Natural killer cell (primary cell): Measurements from ENCODE around the gene NSMCE3. TPM values are rescaled to one million over a fixed set of nuclear protein-coding genes. Genes with fewer than 3 reads are reported as not detected.
"Not testable (repeated sequence)": the region's sequence is repeated elsewhere in the genome, so short reads cannot be mapped to it uniquely, and the experiment has no call there.

ENCODE experiments used
- ATAC-seq, 3 donors: fragments of 150-1000 bp in 2 of 3; fragments of 200-7000 bp in 1 of 3; cut with Tn5 transposase; 1 replicate in 1 of 3; 2 replicates in 2 of 3; pipeline ENCODE4 v1.10.0; 2021; ENCODE audit warnings: mild to moderate bottlenecking in 2 of 3, moderate library complexity in 2 of 3
- DNase-seq, 2 donors: peaks; one replicate each; pipeline versions ENCODE4 v3.0.0 to v3.0.0-alpha.2; 2013 to 2021; ENCODE audit warnings: mixed read lengths in 1 of 2
- H3K27ac ChIP-seq: one replicate; pipeline ENCODE4 v1.5.1; 2013; ENCODE audit warnings: mild to moderate bottlenecking, low read length
- H3K27me3 ChIP-seq: one replicate; pipeline ENCODE4 v1.6.1; 2013; ENCODE audit warnings: low read length; ENCODE audit not compliant: control insufficient read depth, insufficient read depth
- H3K36me3 ChIP-seq: one replicate; pipeline ENCODE4 v1.6.1; 2013; ENCODE audit warnings: low read length; ENCODE audit not compliant: control insufficient read depth, insufficient read depth
- H3K4me1 ChIP-seq: one replicate; pipeline ENCODE4 v1.6.1; 2013; ENCODE audit warnings: low read length; ENCODE audit not compliant: control insufficient read depth, insufficient read depth
- H3K4me3 ChIP-seq: one replicate; pipeline ENCODE4 v1.5.1; 2013; ENCODE audit warnings: low read length
- H3K9me3 ChIP-seq: one replicate; pipeline ENCODE4 v1.6.1; 2013; ENCODE audit warnings: low read length; ENCODE audit not compliant: control insufficient read depth, insufficient read depth
- H3K27ac Mint-ChIP-seq, 2 donors: one replicate each; pipeline ENCODE4 v1.8.0; 2022; ENCODE audit warnings: mild to moderate bottlenecking in 2 of 2, mixed read lengths in 2 of 2, moderate library complexity in 1 of 2
- H3K27me3 Mint-ChIP-seq, 2 donors: one replicate each; pipeline ENCODE4 v1.8.0; 2022; ENCODE audit warnings: low read depth in 2 of 2, mixed read lengths in 2 of 2
- H3K36me3 Mint-ChIP-seq: one replicate; pipeline ENCODE4 v1.8.0; 2022; ENCODE audit warnings: mixed read lengths
- H3K4me1 Mint-ChIP-seq, 2 donors: one replicate each; pipeline ENCODE4 v1.8.0; 2022; ENCODE audit warnings: mixed read lengths in 2 of 2
- H3K4me3 Mint-ChIP-seq: one replicate; pipeline ENCODE4 v1.8.0; 2022; ENCODE audit warnings: mild to moderate bottlenecking, moderate library complexity, mixed read lengths
- H3K9me3 Mint-ChIP-seq, 2 donors: one replicate each; pipeline ENCODE4 v1.8.0; 2022; ENCODE audit warnings: mixed read lengths in 2 of 2
- CTCF ChIP-seq: fragments of 200-600 bp; IDR thresholded peaks from one replicate; pipeline ENCODE4 v1.8.0; 2022; ENCODE audit warnings: antibody characterized with exemption
- WGBS: methylation state at CpG from one replicate; pipeline ENCODE4 v1.1.7; 2013; ENCODE audit warnings: missing lambda C conversion rate; ENCODE audit not compliant: insufficient coverage; 5-methylcytosine and 5-hydroxymethylcytosine counted together
- intact Hi-C: fragments of 100-400 bp; cut with micrococcal nuclease; formaldehyde crosslinking; loops from one replicate; pipeline ENCODE4 v1.14.2; 2022
- total RNA-seq, 4 donors: library from RNA; stranded (reverse); fragments of 120-200 nt in 1 of 4; gene quantifications; one replicate each; pipeline versions ENCODE4 v1.2.3 to v1.2.4, GENCODE V29; 2013 to 2022

NSMCE3 gene
- total RNA-seq, 3 donors from 2014 or later (not counting 1 experiment from before 2014, with no cell fraction given), result 20.6 to 28.0 (median 22.0) TPM

DNA sequence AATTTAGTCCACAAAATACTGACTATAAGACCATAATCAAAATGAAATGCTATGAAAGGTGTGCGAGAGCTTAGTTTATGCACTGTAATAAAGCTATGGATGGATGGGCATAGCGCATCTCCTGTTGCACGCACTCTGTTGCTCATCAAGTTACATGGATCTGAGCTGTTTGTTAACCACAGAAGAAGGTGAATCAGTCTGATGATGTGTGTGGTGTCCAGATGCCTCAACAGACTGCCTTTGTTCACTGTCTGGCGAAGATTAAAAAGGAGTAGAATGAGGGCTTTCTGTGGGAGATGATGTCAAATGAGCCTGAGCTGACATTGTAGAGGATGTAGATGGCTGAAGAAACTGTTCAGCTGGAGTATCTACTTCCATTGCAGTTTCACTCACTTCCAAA is 36.1 kb downstream of the NSMCE3 start:
- no peaks in the 10 kb centered on the region for H3K4me1 Mint-ChIP-seq
- H3K27ac Mint-ChIP-seq, result no peak overlapping the region
- 95% methylated on average over 4 of the region's 4 CpGs for WGBS
- H3K27ac ChIP-seq, result no peak overlapping the region
- H3K9me3 Mint-ChIP-seq, result peaks cover 3% of the 10 kb centered on the region in 2 donors
- H3K4me3 ChIP-seq, result no peak overlapping the region
- no peaks in the 10 kb centered on the region for H3K9me3 ChIP-seq
- no peaks in the 10 kb centered on the region for H3K27me3 ChIP-seq
- peaks cover 23 to 60% of the 10 kb centered on the region in 2 donors for H3K27me3 Mint-ChIP-seq
- ATAC-seq (no peak), DNase-seq (no peak)
- H3K4me3 Mint-ChIP-seq, result no peak overlapping the region
- intact Hi-C loops, result no loop called here
- no peaks in the 10 kb centered on the region for H3K36me3 ChIP-seq
- TF ChIP-seq CTCF, result no peak
- H3K4me1 ChIP-seq, result no peaks in the 10 kb centered on the region
- H3K36me3 Mint-ChIP-seq, result peaks cover 9% of the 10 kb centered on the region

DNA sequence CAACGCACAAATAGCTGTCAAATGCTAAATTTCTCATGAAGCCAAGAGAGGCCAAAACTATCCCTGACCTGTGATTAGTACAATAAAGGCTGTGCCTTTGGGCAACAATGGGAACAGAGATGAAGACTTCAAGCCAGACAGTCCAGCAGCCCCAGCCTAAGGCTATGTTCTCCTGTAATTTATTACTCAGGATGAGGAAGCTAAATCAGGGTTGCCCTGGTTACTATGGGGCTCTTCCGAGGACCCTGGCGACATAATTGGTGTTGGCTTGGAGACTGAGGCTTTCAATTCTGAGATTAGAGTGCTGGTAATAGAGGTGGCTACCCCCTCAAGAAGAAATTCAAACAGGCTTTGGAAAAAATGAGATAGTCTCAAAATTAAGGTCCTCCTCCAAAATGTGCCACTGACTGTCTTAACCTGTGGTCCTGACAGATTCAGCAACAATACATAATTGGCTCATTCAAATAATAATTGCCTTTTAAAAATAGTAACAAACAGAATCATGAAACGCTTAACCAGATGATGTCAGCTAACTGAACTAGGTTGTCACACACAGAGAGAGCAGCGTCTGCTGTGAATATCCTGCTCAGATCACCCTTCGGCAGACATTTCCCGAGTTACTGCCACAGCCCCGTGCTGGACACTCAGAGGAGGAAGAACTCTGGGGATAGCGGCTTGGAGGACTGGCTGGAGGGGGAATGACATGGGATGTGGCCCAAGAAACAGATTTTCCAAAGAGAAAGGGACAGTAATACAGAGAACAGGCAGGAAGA is 43.0 kb downstream of the NSMCE3 start:
- no peaks in the 10 kb centered on the region for H3K4me1 ChIP-seq
- intact Hi-C loops, result no loop called here
- H3K4me3 ChIP-seq, result no peak overlapping the region
- no peak overlapping the region for H3K27ac ChIP-seq
- Mint-ChIP-seq H3K4me3 (no peak overlapping the region), H3K27me3 (peaks cover 28 to 47% of the 10 kb centered on the region in 2 donors), H3K9me3 (no peaks in the 10 kb centered on the region), H3K4me1 (no peaks in the 10 kb centered on the region), H3K36me3 (no peaks in the 10 kb centered on the region), H3K27ac (no peak overlapping the region)
- H3K27me3 ChIP-seq, result no peaks in the 10 kb centered on the region
- H3K36me3 ChIP-seq, result no peaks in the 10 kb centered on the region
- no peak for DNase-seq
- H3K9me3 ChIP-seq, result no peaks in the 10 kb centered on the region
- ATAC-seq, result no peak
- 40% methylated on average over 9 of the region's 9 CpGs for WGBS
- no peak for TF ChIP-seq CTCF

DNA sequence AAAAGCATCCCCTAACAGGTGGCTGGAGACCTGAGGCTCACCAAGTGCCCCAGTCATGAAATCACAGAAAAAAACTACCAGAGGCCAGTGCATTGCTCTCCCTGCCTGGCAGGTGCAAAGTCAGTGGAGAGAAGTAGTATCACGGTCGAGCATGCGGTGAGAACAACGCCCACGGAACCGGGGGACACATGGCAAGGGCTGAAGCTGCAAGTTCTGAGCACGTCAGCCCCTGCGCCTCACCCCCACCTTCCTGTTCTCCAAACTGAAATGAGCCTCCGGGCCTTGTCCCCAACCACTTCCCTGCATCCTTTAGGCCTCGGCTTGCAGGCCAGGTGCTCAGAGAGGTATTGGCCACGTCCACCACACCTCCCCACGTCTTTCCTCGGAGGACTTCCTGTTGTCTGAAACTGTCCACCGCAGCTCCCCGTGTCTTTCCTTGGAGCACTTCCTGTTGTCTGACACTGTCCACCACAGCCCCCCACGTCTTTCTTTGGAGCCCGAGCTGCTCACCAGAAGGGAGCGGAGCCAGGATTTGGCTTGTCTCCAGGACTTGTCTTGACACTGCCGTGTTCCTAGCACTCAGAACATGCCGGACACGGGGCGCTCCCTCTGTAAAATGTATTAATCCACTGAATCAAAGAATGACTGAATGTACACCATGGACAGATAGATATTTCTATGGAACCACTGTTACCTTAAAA is 43.9 kb downstream of the NSMCE3 start:
- intact Hi-C loops, result no loop called here
- no peak for ATAC-seq
- Mint-ChIP-seq H3K4me3 (no peak overlapping the region), H3K27ac (no peak overlapping the region), H3K9me3 (no peaks in the 10 kb centered on the region), H3K36me3 (no peaks in the 10 kb centered on the region), H3K4me1 (no peaks in the 10 kb centered on the region), H3K27me3 (peaks cover 28 to 44% of the 10 kb centered on the region in 2 donors)
- TF ChIP-seq CTCF, result no peak
- WGBS, result 74% methylated on average over 22 of the region's 22 CpGs
- no peak for DNase-seq
- no peaks in the 10 kb centered on the region for H3K36me3 ChIP-seq
- H3K4me1 ChIP-seq, result no peaks in the 10 kb centered on the region
- no peaks in the 10 kb centered on the region for H3K9me3 ChIP-seq
- H3K27ac ChIP-seq, result no peak overlapping the region
- no peak overlapping the region for H3K4me3 ChIP-seq
- no peaks in the 10 kb centered on the region for H3K27me3 ChIP-seq

- ATAC-seq, H3K9me3 Mint-ChIP-seq, H3K27ac ChIP-seq, H3K4me3 Mint-ChIP-seq, H3K36me3 ChIP-seq, H3K36me3 Mint-ChIP-seq, H3K4me1 Mint-ChIP-seq, H3K27me3 ChIP-seq, intact Hi-C loops, H3K27ac Mint-ChIP-seq, H3K9me3 ChIP-seq, H3K4me3 ChIP-seq, H3K4me1 ChIP-seq, DNase-seq: not testable (repeated sequence)
- peaks cover 24 to 37% of the 10 kb centered on the region in 2 donors for H3K27me3 Mint-ChIP-seq
- WGBS, result 91% methylated on average over 14 of the region's 15 CpGs
Observed at GRCh38 chr15:29224987-29225363, 44.6 kb downstream of the NSMCE3 start.

GRCh38 chr15:29224235-29224986 is 45.2 kb downstream of the NSMCE3 start:
- ATAC-seq, DNase-seq, H3K4me1 Mint-ChIP-seq, intact Hi-C loops, H3K27me3 ChIP-seq, H3K36me3 Mint-ChIP-seq, H3K4me3 Mint-ChIP-seq, H3K4me1 ChIP-seq, H3K36me3 ChIP-seq, H3K4me3 ChIP-seq, H3K27ac Mint-ChIP-seq, H3K9me3 Mint-ChIP-seq, H3K9me3 ChIP-seq, H3K27ac ChIP-seq: not testable (repeated sequence)
- H3K27me3 Mint-ChIP-seq, result peaks cover 18 to 32% of the 10 kb centered on the region in 2 donors
- WGBS, result 97% methylated on average over 19 of the region's 19 CpGs
